Skin of body (tissue), 2 donors: ENCODE results near the gene MYL3. TPM values are rescaled to one million over a fixed set of nuclear protein-coding genes. Genes with fewer than 3 reads are reported as not detected.

Source experiments
- DNase-seq: peaks from one replicate; lab custom pipeline; 2025; lab: John Stamatoyannopoulos, UW
- total RNA-seq: library from RNA; depleted of rRNA; stranded (reverse); fragments of >200 nt; gene quantifications from one replicate; pipeline ENCODE4 v1.2.3, GENCODE V29; 2014

The MYL3 gene
- total RNA-seq, 1 donor from 2014 or later = 23.7 TPM

- no peak for DNase-seq
These were observed 11.6 kb downstream of the MYL3 start for GRCh38 chr3:46851364-46852333.

- DNase-seq = no peak
These were observed 12.8 kb downstream of the MYL3 start for GRCh38 chr3:46850468-46850779.

GRCh38 chr3:46849686-46850467 lies 13.4 kb downstream of the MYL3 start:
- no peak for DNase-seq

- DNase-seq = no peak
These were observed 14.1 kb downstream of the MYL3 start for GRCh38 chr3:46849045-46849631.

- no peak for DNase-seq
These were observed 14.8 kb downstream of the MYL3 start for GRCh38 chr3:46848271-46849044.

- DNase-seq = no peak
These were observed 15.5 kb downstream of the MYL3 start for GRCh38 chr3:46847744-46848143.

DNA sequence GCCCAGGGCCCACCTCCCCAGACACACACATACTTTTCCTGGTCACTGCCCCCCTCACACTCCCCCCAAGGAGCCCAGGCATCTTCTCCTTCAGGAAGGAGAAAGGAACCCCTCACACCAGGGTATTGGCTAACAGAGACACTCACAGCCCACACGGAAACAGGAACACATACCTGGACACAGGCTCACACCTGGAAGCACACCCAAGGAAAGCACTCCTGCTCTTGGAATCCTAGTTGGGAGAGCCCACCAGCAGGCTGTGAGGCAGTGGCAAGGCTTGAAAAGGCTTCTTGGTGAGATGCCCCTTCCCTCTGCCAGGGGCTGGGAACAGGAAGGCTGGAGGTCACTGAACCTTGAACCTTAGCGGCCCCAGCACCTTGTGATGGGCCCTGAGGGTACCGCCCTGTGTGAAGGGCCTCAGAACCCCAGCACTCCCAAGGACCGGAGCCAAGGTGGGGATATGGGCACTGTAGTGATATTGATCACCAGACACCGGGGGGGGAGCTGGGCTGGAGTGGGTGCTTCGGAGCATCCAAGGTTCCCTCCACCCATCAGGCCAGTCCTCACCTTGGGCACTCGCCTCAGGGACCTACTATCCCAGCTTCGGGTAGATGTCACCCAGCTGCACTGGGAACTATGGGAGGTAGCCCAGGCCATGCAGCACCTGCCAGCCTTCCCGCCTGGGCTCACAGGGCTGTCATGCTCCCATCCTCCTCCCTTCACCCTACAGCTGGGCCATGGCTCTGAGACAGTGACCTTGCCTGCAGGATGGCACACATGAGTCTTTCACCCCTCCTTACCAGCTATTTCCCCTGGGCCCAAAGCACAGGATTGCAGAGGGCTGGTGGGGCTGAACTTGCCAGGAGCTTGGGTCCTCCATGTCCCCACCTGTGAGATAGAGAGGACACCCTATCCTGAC lies 16.4 kb downstream of the MYL3 start:
- no peak for DNase-seq

DNA sequence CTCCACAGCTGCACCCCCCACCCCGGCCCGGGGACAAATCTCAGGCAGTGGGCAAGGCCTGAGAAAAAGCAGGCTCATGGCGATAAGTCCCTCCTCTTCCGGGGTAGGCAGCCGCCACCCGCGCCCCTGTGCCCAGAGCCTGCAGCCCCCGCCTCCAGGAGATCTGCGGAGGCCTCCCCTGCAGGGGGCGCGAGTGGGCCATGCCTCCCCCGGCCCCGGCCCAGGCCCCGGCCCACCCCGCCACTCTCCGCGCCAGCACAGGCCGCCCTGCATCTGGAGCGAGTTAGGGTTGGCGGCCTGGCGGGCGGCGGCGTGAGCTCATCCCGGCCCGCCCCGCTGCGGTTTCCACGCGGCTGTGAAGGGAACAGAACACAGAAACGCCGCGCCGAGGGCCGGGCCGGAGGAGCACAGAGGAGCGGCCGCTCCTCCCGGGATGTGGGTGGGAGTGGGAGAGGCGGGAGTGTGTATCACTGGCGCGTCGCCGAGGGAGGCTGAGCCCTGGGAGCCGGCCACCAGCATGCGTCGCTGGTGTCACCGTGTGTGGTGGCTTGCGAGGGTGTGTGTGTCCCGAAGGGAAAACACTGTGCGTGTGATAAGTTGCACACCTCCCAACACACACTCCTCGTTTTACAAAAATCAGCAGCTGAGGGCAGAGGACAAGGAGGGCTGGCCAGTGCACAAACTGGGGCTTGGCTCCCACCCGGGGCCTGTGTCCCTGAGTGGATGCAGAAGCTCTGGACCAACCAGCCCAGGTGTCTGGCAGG lies 17.2 kb downstream of the MYL3 start:
- DNase-seq = peak; percentile 87

DNA sequence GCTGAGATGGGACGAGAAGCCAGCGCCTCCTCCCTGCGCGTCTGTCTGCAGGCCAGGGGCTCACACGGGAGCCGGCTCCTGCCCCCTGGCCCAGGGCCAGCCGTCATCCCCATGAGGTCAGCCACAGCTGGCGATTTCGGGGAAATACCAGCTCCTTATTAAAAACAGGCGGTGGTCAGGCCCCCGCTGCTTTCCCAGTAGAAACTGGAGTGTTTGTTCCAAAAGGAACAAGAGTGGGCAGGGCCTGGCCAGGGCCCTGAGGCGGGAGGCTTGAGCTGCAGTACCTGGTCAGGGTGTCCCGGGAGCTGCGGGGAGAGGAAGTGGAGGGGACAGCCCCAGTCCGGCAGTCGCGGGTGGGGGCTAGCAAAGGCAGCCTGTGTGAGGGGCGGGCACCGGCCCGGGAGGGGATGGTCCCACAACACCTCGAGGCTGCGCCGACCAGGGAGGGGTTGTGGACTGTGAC lies 17.8 kb downstream of the MYL3 start:
- DNase-seq = peak; percentile 49

- DNase-seq = peak; percentile 49
These were observed 18.3 kb downstream of the MYL3 start for GRCh38 chr3:46844881-46845312.

DNA sequence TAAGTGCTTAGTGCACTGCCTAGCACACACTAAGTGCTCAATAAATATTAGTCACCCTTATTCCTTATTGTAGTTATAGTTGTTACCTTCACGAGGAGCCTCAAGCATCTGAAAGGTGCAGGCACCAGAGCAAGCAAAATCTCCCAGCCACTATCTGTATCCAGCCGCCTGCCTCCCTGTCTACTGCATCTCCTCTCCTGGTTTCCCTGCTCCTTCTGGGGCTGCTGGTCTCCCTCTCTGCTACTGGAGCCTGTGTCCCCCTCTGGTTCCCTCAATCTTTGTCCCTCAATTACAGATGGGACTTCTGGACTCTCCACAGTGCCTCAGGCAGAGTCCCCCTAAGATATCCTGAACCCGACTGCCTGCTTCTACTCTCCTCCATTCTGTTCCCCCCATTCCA lies 18.8 kb downstream of the MYL3 start:
- DNase-seq = no peak

GRCh38 chr3:46843508-46843907 lies 19.7 kb downstream of the MYL3 start:
- DNase-seq = no peak

DNA sequence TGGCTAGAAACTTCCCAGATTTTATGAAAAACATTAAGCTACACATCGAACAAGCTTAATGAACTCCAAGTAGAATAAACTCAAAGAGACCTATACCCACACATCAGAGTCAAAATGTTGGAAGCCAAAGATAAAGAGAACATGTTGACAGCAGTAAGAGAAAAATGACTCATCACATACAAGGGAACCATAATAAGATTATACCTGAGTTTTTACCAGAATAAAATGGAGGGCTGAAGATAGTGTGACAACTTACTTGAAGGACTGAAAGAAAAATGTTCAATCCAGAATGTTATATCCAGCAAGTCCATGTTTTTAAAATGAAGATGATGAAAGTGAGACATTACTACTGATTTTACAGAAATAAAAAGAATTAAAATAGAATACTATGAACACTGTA lies 22.8 kb downstream of the MYL3 start:
- no peak for DNase-seq

DNA sequence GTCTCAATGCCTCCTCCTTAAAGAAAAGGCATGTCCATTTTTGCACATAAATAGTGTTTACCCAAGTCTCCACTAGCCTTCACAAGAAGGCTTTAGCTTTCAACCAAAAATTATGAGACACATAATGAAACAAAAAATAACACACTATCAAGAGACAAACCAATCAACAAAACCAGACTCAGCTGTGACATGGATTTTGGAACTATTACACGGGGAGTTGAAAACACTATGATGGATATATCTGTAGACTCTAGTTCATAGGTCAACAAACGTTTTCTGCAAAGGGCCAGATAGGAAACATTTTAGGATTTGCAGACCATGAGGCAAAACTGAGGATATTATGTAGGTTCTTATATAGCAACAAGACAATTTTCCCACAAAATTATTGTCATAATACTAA lies 24.9 kb downstream of the MYL3 start:
- DNase-seq = no peak

DNA sequence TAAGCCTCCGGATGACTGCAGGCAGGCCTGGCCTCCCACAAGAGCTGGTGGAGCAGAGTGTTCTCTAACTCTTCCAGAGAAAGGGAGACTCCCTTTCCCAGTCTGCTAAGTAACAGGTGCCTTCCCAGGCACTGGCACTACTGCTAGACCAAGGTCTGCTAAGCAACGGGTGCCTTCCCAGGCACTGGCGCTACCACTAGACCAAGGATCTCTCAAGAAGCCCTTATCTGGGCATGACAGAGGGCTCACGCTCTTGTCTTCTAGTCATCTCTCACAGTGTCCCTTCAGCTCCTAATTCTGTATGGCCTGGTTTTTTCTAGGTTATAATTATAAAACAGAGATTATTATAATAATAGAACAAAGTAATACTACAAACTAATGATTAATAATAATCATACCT lies 27.8 kb downstream of the MYL3 start:
- no peak for DNase-seq

- no peak for DNase-seq
These were observed 28.2 kb downstream of the MYL3 start for GRCh38 chr3:46835054-46835453.

DNA sequence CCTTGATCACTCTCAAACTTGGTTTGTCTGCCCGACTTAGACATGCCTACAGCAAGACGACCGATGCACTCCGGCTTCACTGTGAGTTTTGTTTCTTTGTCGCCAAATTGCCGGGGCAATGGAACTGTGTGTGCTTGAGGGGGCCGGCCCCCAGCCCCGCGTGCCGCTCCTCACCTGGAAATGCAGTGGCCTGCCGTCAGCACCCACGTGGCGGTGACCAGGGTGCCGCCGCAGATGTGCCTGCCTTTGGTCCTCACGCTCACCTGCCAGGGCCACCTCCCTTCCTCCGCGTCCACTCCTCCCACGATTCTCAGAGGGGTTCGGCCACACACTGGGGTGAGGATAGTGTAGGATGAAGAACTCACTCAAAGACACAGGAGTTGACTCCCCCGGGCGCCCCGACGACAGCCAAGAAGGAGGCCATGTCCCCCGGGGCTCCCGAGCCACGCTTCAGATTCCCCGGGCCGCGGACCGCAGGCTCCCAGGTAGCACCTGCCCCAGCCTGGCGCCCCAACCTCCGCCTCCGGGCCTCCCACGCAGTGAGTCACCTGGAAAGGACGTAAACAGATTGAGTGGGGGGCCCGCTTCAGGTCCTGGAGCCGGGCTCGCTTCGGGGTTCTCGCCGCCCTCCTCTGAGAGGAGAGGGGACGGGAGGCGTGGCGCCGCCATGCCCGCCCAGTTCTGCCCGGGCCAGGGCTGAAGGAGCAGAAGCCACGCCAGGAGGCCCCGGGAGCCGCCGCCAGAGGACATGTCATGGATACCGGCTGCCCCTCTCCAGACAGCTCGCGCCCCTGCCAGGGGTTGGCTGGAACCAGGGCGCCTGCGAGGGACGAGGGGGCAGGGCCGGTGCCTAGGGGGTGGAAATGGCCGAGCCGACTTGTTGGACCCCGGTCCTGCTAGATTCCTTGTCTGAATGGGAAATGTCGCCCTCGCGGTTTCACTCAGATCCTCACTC lies 29.6 kb downstream of the MYL3 start:
- DNase-seq = no peak

- DNase-seq = no peak
These were observed 31.4 kb downstream of the MYL3 start for GRCh38 chr3:46831841-46832240.
